ENCODE measurements around the gene PRAMEF1. TPM values are rescaled to one million over a fixed set of nuclear protein-coding genes. Genes with fewer than 3 reads are reported as not detected.
"Not testable (repeated sequence)": the region's sequence is repeated elsewhere in the genome, so short reads cannot be mapped to it uniquely, and the experiment has no call there.

PRAMEF1 gene
- total RNA-seq, 1 donor from 2014 or later, result not detected

DNA sequence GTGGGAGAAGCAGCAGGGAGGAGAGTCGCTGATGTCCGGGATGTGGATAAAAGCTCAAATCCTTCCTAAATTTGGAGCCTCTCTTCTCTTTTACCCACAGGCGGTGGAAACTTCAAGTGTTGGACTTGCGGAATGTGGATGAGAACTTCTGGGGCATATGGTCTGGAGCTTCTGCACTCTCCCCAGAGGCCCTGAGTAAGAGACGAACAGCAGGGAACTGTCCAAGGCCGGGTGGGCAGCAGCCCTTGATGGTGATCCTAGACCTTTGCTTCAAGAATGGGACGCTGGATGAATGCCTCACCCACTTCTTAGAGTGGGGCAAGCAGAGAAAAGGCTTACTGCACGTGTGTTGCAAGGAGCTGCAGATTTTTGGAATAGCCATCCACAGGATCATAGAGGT lies 15.8 kb upstream of the PRAMEF1 start:
- intact Hi-C loops (cut with micrococcal nuclease), result no loop called here

DNA sequence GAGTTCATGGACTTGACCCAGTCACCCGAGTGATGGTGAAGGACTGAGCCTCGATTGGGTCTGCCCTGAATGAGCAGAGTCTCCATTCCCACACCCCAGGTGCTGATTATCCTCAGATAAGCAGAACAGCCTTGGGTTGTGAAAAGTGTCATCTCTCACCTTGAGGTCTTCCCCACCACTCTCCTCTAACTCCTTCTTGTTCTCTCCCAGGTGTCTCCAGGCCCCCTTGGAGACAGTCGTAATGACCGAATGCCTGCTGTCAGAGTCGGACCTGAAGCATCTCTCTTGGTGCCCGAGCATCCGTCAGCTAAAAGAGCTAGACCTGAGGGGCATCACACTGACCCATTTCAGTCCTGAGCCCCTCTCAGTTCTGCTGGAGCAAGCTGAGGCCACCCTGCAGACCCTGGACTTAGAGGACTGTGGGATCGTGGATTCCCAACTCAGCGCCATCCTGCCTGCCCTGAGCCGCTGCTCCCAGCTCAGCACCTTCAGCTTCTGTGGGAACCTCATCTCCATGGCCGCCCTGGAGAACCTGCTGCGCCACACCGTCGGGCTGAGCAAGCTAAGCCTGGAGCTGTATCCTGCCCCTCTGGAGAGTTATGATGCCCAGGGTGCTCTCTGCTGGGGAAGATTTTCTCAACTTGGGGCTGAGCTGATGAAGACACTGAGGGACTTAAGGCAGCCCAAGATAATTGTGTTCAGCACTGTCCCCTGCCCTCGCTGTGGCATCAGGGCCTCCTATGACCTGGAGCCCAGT lies 14.2 kb upstream of the PRAMEF1 start:
- intact Hi-C loops (cut with micrococcal nuclease), result no loop called here

DNA sequence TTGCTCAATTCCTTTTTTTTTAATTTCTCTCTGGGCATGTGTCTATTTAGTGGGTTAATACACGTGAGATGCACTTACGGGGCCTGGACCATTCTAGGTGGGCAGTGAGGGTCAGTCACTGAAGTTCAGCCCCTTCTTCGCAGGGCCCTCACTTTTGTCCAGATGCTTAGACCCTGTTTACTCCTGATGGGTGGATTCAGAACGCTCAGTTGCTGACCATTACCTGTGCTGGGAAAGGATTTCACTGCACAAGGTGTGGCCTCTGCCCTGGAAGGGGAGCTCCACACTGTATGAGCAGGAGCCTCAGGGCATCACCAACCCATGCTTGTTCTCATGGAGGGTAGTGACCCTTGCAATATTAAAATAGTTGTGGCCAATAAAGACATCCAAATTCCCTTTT lies 13.1 kb upstream of the PRAMEF1 start:
- intact Hi-C loops (cut with micrococcal nuclease), result no loop called here

DNA sequence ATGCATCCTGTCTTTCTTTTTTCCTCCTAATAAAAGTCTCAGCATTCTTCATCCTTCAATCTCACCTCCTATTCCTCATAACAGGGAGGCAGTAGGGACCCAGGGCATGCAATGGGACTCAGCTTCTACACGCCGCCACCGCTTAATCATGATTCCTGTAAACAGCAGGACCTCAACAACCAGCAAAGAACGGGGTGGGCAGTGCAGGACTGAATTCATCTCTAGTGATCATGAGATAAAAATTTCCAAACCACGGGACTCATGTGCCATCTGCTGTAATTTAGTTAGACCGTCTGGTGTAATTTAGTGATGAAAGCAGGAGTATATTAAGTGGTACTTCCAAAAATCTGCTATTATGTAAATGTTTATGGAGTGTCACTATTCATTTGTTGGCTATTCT lies 12.3 kb upstream of the PRAMEF1 start:
- intact Hi-C loops (cut with micrococcal nuclease), result no loop called here

DNA sequence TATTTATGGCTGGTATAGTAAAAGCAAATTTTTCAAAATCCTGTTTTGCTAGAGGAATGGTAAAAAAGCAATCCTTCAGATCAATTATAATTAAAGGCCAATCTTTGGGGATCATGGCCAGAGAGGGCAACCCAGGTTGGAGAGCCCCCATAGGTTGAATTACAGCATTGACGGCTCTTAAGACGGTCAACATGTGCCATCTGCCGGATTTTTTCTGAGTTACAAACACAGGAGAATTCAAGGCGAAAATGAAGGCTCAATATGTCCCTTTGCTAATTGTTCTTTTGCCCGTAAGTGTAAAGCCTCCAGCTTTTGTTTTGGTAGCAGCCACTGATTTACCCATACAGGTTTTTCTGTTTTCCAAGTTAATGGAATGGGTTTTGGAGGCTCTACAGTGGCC lies 9.7 kb upstream of the PRAMEF1 start:
- intact Hi-C loops (cut with micrococcal nuclease), result not testable (repeated sequence)

DNA sequence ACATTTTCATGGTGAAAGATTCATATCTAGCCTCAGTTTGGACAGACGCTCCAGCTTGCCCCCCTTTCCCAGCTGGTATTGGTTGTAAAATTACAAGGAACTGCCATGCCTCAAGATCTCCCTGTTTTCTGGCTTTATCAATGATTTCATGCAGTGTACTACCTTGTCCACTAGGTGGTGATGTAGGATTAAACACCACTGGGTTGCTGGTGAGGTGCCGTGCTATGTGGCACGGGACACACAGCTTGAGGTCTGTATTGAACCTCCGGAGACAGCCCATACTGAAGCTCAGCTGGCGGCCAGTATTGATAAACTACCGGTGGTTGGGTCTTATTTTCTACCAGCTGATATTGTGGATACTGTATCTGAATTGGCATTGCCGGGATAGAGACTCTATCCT lies 7.4 kb upstream of the PRAMEF1 start:
- intact Hi-C loops (cut with micrococcal nuclease), result not testable (repeated sequence)

DNA sequence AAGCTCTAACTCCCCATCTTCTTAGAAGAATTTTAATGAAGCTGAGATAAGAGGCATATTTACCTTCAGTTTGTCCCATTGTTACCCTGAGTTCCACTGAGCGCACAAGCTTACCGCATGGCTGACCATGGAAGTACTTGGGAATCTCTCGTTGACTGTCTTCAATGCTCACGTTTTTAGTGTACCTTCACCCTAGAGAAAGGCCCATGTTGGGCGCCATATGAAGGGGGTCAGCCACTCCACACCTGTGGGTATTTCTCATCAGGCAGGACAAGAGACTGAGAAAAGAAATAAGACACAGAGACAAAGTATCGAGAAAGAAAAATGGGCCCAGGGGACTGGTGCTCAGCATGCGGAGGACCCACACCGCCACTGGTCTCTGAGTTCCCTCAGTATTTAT lies 6.5 kb upstream of the PRAMEF1 start:
- intact Hi-C loops (cut with micrococcal nuclease), result not testable (repeated sequence)

DNA sequence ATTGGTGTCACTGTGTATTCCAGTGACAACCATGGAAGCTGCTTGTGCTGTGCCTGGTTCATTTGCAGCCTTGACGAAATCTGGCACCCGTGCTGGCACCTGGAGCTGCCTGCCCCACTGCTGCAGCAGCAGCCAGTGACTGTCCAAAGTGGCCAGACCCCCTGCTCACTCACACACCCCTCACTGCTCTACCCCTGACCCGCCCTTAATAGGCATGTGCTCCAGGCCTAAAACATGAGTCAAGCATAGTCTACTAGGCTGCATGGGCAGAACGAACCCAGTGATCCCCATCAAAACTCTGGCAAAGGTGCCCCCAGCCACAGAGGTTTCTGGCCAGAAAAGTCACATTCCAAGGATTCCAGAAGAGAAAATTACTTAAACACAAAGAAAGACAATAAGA lies 7.7 kb downstream of the PRAMEF1 start:
- intact Hi-C loops (cut with micrococcal nuclease), result no loop called here

DNA sequence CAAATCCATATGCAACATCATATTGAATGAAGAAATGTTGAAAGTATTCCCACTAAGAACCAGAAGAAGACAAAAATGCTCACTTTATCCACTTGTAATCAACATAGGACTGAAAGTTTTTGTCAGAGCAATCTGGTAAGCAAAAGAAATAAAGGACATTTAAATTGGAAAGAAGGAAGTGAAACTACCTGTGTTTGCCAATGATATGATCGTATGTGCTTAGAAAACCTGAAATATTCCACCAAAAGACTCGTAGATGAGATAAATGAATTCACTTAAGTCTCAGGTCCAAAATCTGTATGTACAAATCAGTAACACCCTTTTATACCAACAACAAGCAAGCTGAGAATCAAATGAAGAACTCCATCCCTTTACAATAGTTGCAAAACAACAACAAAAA lies 8.5 kb downstream of the PRAMEF1 start:
- intact Hi-C loops (cut with micrococcal nuclease), result no loop called here

DNA sequence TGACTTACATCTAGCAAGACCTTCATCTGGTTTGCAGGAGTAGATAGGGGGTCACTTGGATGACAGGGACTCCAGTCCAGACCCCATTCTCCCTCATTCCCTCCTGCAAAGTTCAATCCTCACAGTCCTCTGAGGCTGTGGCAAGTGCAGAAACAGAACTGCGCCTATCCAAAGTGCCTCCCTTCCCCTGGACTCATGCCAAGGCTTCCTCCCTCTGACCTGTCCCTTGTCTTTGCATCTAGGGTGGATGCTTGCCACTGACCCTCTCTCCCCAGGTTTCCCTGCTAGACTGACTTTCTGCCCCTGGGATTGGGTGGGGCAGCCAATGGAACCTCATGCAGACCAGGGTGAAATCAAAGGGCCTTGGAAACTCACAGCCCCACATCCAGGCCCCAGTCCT lies 18.7 kb downstream of the PRAMEF1 start:
- intact Hi-C loops (cut with micrococcal nuclease), result no loop called here

DNA sequence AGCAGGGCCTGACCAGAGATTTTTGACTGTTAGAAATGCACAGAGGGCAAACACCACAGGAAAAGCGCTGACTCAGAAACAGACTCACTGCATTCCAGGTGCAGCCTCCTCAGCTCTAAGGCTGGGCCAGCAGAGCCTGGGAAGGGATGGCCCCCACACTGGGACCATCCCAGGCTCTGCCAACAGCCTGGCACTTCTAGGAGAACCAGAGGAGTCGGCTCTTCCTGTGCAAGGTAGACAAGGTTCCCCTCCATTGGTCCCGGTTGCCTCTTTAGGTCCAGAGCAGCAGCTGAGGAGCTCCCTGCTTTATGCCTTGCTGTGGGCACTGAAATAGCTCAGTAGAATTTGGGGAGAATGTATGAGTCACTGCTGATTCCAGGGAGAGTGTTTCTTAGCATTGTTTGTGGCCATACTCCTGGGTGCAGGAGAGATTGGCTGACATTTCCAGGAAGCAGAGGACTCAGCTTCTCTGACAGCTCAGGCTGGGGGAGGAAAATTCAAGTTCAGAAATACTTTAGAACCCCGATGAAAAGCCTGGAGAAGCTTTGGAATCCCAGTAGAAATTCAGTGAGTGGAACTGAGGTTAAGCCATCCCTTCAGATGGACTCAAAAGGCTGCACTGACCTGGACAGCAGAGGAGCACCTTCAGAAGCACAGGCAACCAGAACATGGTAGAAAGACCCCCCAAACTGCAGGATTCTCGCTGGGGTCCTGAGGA lies 19.7 kb downstream of the PRAMEF1 start:
- intact Hi-C loops (cut with micrococcal nuclease), result no loop called here

DNA sequence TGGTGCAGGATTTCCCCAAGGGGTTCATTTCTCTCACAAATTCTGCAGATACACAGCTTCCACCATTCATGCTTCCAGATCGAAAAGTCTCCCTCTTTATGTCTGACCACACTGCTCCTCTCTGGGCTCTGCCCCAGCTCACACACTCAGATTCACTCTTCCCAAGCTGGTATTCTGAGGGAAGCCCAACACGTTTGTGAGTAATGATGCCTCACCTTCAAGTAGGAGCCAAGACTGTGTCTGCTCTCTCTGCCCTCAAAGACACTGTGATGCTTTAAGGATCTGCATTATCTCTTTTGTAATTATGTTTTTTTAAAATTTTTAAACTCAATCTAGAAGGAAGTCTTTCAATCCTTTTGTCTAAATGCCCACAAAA lies 20.2 kb downstream of the PRAMEF1 start:
- intact Hi-C loops (cut with micrococcal nuclease), result no loop called here

DNA sequence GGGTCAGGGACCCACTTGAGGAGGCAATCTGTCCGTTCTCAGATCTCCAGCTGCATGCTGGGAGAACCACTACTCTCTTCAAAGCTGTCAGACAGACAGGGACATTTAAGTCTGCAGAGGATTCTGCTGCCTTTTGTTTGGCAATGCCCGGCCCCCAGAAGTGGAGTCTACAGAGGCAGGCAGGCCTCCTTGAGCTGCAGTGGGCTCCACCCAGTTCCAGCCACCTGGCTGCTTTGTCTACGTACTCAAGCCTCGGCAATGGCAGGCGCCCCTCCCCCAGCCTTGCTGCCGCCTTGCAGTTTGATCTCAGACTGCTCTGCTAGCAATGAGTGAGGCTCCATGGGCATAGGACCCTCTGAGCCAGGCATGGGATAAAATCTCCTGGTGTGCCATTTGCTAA lies 27.9 kb downstream of the PRAMEF1 start:
- intact Hi-C loops (cut with micrococcal nuclease), result not testable (repeated sequence)

DNA sequence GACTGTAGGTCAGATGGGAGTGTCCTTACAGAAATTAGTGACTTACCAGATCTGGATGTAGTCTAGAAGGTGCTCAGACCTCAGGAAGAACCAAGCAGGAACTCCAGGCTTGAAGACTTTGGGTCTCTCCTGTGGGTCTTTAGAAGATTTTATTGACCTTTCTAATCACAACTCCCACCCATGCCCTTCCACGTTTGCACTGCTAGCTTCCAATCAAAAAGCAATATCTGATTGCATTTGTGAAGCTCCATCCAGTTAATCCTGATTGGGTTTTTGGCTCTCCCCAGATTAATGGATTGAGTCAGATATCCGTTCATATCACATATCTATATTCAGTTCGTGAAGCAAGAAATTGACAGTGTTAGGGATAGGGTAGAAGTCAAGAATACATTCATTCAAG lies 40.1 kb downstream of the PRAMEF1 start, which contains the start of gene PRAMEF11:
Gene PRAMEF11 (minus strand): TSS at position 101 of the 400 bp plus-strand sequence. CDS start 2,621 bp downstream, outside the sequence.
- intact Hi-C loops (cut with micrococcal nuclease), result not testable (repeated sequence)

DNA sequence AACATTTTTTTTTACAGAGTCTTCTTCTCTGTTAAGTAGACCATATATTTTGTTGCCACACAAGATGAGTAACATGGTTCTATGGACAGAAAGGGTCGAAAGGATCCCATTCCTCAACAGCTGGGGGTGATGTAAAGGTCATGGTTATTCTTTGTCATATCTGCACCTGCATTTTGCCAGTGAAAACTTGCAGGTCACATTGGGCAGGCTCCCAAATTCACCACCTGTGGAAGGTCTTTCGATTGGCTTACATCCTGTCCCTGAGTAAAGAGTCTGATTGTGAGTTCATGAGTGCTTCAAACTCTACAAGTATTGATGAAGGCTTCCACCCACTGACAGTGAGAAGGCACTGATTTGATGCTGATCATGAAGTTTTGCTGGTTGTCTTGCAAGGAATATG lies 42.1 kb downstream of the PRAMEF1 start:
- intact Hi-C loops (cut with micrococcal nuclease), result not testable (repeated sequence)

Other genes starting within 250 kb of the PRAMEF1 start
- 44.8 and 46.8 TPM in 2 replicates for gene DHRS3, start 173.2 kb upstream of the PRAMEF1 start, total RNA-seq
- gene AADACL4, start 147.3 kb upstream of the PRAMEF1 start, total RNA-seq, result not detected in 2 replicates
- gene AADACL3, start 75.3 kb upstream of the PRAMEF1 start, total RNA-seq, result not detected in 2 replicates
- not detected in 2 replicates for gene CFAP107, start 45.2 kb upstream of the PRAMEF1 start, total RNA-seq
- gene PRAMEF12, start 17.7 kb upstream of the PRAMEF1 start, total RNA-seq, result not detected in 2 replicates
- not detected in 2 replicates for gene PRAMEF11, start 40.0 kb downstream of the PRAMEF1 start, total RNA-seq
- gene HNRNPCL1, start 57.3 kb downstream of the PRAMEF1 start, total RNA-seq, result not detected in 2 replicates
- not detected in 2 replicates for gene PRAMEF2, start 65.7 kb downstream of the PRAMEF1 start, total RNA-seq
- not detected in 2 replicates for gene PRAMEF4, start 94.8 kb downstream of the PRAMEF1 start, total RNA-seq
- gene PRAMEF10, start 106.9 kb downstream of the PRAMEF1 start, total RNA-seq, result not detected in 2 replicates
- not detected in 2 replicates for gene PRAMEF7, start 125.2 kb downstream of the PRAMEF1 start, total RNA-seq
- not detected in 2 replicates for gene PRAMEF6, start 156.2 kb downstream of the PRAMEF1 start, total RNA-seq